HepG2 (cell line): ENCODE measurements around the gene GTF3C5. TPM values are rescaled to one million over a fixed set of nuclear protein-coding genes. Genes with fewer than 3 reads are reported as not detected.

ENCODE experiments used
- ADNP ChIP-seq: sonication (generic); formaldehyde crosslinking; IDR thresholded peaks from 2 replicates; pipeline ENCODE4 v1.4.0; 2020; ENCODE audit warnings: missing genetic modification reagents
- HBP1 ChIP-seq: IDR thresholded peaks from 2 replicates; pipeline ENCODE4 v1.6.1; 2016; ENCODE audit warnings: low read depth, control low read depth
- ISX ChIP-seq: sonication (generic); formaldehyde crosslinking; conservative IDR thresholded peaks from 2 replicates; pipeline ENCODE4 v1.5.0; 2020; ENCODE audit warnings: missing genetic modification reagents
- NONO ChIP-seq, 2 experiments: fragments of 450-650 bp in 1 of 2; sonication (generic) in 1 of 2; formaldehyde crosslinking in 1 of 2; IDR thresholded peaks in 1 of 2; conservative IDR thresholded peaks in 1 of 2; 2 replicates each; pipeline versions ENCODE4 v1.6.1 to v1.8.0; 2017 to 2022; ENCODE audit warnings: mild to moderate bottlenecking in 1 of 2, missing genetic modification reagents in 1 of 2, moderate library complexity in 1 of 2
- ONECUT2 ChIP-seq: sonication (generic); formaldehyde crosslinking; IDR thresholded peaks from 2 replicates; pipeline ENCODE4 v1.4.0; 2020; ENCODE audit warnings: missing genetic modification reagents
- SMC3 ChIP-seq: IDR thresholded peaks from 2 replicates; pipeline ENCODE4 v1.6.1; 2011; ENCODE audit warnings: low read length, improper control_type of control experiment
- ZFP36 ChIP-seq: fragments of 150-350 bp; IDR thresholded peaks from 2 replicates; pipeline ENCODE4 v1.6.1; 2018; ENCODE audit warnings: borderline replicate concordance, low read length, low read depth; ENCODE audit not compliant: partially characterized antibody
- ZFP36L1 ChIP-seq: sonication (generic); formaldehyde crosslinking; IDR thresholded peaks from 2 replicates; pipeline ENCODE4 v1.8.0; 2022; ENCODE audit warnings: mild to moderate bottlenecking, missing genetic modification reagents, moderate library complexity
- ZNF30 ChIP-seq: sonication (generic); formaldehyde crosslinking; IDR thresholded peaks from 2 replicates; pipeline ENCODE4 v1.5.0; 2020; ENCODE audit warnings: mild to moderate bottlenecking, missing genetic modification reagents
- ZNF407 ChIP-seq: sonication (generic); formaldehyde crosslinking; IDR thresholded peaks from one replicate; pipeline ENCODE4 v1.5.1; 2020; ENCODE audit warnings: mild to moderate bottlenecking, missing genetic modification reagents; ENCODE audit errors: not compliant biosample characterization
- ZNF44 ChIP-seq: sonication (generic); formaldehyde crosslinking; IDR thresholded peaks from 2 replicates; pipeline ENCODE4 v1.5.1; 2020; ENCODE audit warnings: mild to moderate bottlenecking, missing genetic modification reagents
- ZNF580 ChIP-seq: IDR thresholded peaks from 2 replicates; pipeline ENCODE4 v1.6.1; 2016; ENCODE audit warnings: low read depth, borderline replicate concordance
- polyA plus RNA-seq, 8 experiments: library from polyadenylated mRNA; depleted of rRNA in 3 of 8; stranded (reverse) in 7 of 8; unstranded in 1 of 8; fragments of >200 nt; fragmentation: Illumina TruSeq in 4 of 8; extraction: Trizol in 4 of 8; gene quantifications; 2 replicates each; pipeline versions ENCODE4 v1.2.1 to v1.2.3, GENCODE V29; 2011 to 2016; ENCODE audit warnings: low read depth in 4 of 8, missing spikeins in 1 of 8, mixed read lengths in 1 of 8; ENCODE audit not compliant: insufficient read depth in 1 of 8
- total RNA-seq, 5 experiments: library from RNA; depleted of rRNA; stranded (reverse); fragments of >200 nt; fragmentation: Illumina TruSeq; extraction: Trizol; gene quantifications; 2 replicates each; pipeline ENCODE4 v1.2.3, GENCODE V29; 2016; ENCODE audit warnings: low read depth in 1 of 5
- TF ChIP-seq, protein P1 (sequence below), 2 experiments: IDR thresholded peaks; 2 replicates each; pipeline ENCODE4 v1.6.1; 2011 to 2012; ENCODE audit warnings: low read length in 2 of 2, borderline replicate concordance in 1 of 2, low read depth in 1 of 2, mild to moderate bottlenecking in 1 of 2, moderate library complexity in 1 of 2

Gene GTF3C5
- total and polyA plus RNA-seq, 2 of the 13 experiments (the other 11 are each of a cell fraction or from before 2014, with no cell fraction given) = 66.9 to 92.6 TPM

DNA sequence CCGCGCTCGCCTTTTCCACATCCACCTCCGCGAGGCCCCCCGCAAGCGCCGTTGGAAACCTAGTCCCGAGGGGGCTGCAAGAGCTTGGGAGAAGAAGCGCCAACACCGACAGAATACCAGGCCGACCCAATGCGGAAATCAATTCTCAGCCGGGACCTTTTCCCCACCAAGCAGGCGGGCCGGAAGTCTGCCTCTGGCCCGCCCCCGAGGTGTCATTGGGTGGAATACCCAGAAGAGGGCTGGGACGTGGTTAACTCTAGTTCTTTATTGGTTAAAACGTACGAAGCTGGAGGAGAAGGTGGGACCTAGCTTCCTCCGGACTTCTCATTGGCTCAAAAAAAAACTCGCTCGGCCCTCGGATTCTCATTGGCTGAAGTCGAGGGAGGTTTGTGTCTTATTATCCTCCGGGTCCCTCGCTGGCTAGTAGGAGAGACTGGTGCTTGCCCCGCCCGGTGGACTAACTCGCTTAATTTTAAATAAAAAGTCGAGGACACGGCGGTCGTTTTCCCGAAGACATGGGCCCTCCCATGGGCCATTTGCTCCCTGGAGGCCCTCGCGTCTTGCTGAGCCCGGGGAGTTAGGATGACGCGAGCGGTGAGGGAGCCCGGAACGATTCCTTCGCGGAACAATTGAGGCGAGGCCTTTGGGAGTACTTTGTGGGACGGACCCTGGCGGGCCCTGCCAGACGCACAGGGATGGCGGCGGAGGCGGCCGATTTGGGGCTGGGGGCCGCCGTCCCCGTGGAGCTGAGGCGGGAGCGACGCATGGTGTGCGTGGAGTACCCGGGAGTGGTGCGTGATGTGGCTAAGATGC is at the start of gene GTF3C5 (continued):
- TF ChIP-seq, protein P1, sequence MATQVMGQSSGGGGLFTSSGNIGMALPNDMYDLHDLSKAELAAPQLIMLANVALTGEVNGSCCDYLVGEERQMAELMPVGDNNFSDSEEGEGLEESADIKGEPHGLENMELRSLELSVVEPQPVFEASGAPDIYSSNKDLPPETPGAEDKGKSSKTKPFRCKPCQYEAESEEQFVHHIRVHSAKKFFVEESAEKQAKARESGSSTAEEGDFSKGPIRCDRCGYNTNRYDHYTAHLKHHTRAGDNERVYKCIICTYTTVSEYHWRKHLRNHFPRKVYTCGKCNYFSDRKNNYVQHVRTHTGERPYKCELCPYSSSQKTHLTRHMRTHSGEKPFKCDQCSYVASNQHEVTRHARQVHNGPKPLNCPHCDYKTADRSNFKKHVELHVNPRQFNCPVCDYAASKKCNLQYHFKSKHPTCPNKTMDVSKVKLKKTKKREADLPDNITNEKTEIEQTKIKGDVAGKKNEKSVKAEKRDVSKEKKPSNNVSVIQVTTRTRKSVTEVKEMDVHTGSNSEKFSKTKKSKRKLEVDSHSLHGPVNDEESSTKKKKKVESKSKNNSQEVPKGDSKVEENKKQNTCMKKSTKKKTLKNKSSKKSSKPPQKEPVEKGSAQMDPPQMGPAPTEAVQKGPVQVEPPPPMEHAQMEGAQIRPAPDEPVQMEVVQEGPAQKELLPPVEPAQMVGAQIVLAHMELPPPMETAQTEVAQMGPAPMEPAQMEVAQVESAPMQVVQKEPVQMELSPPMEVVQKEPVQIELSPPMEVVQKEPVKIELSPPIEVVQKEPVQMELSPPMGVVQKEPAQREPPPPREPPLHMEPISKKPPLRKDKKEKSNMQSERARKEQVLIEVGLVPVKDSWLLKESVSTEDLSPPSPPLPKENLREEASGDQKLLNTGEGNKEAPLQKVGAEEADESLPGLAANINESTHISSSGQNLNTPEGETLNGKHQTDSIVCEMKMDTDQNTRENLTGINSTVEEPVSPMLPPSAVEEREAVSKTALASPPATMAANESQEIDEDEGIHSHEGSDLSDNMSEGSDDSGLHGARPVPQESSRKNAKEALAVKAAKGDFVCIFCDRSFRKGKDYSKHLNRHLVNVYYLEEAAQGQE (IDR thresholded peaks at IDR 0.05; ENCODE audit: borderline replicate concordance in 1 of 2, low read depth in 1 of 2, low read length in 2 of 2) = peak in 1 of 2 experiments; percentile 75; a peak in 2 of 4 replicates
- TF ChIP-seq NONO (IDR thresholded peaks at IDR 0.05) (no peak), NONO (CRISPR knock-in tag; conservative IDR thresholded peaks at IDR 0.05) (peak; percentile 90), ZNF407 (peak; percentile 23), ZFP36L1 (no peak), ZNF30 (CRISPR knock-in tag) (no peak), ISX (no peak), HBP1 (CRISPR knock-in tag) (peak; percentile 95), ZNF44 (peak; percentile 74; the same call in 1 of the 2 replicates), ZNF580 (CRISPR knock-in tag) (no peak; the same call in 1 of the 2 replicates), ZFP36 (no peak), ADNP (CRISPR knock-in tag) (no peak), SMC3 (no peak), ONECUT2 (CRISPR knock-in tag) (0 out of 2 replicates have a peak, but pooled peaks have one; percentile 13)
